Muscle layer of duodenum (tissue), 2 donors: Measurements from ENCODE around the gene FAM20A.
"Not testable (repeated sequence)": the region's sequence is repeated elsewhere in the genome, so short reads cannot be mapped to it uniquely, and the experiment has no call there.

Experiments
- H3K27ac ChIP-seq: one replicate; pipeline ENCODE4 v1.7.0; 2013; ENCODE audit warnings: mild to moderate bottlenecking, low read length
- H3K27me3 ChIP-seq: one replicate; pipeline ENCODE4 v1.7.0; 2013; ENCODE audit warnings: low read depth, mild to moderate bottlenecking, control low read depth, low read length
- H3K36me3 ChIP-seq, 2 donors: one replicate each; pipeline ENCODE4 v1.7.0; 2013; ENCODE audit warnings: low read length in 2 of 2, control low read depth in 1 of 2, mild to moderate bottlenecking in 1 of 2; ENCODE audit not compliant: insufficient read depth in 2 of 2, control insufficient read depth in 1 of 2
- H3K4me1 ChIP-seq, 2 donors: one replicate each; pipeline ENCODE4 v1.7.0; 2013; ENCODE audit warnings: low read length in 2 of 2, mild to moderate bottlenecking in 2 of 2, control low read depth in 1 of 2, moderate library complexity in 1 of 2; ENCODE audit not compliant: insufficient read depth in 2 of 2, control insufficient read depth in 1 of 2
- H3K4me3 ChIP-seq, 2 donors: one replicate each; pipeline ENCODE4 v1.7.0; 2013; ENCODE audit warnings: low read length in 2 of 2, low read depth in 1 of 2, mild to moderate bottlenecking in 1 of 2
- H3K9me3 ChIP-seq, 2 donors: one replicate each; pipeline ENCODE4 v1.7.0; 2013; ENCODE audit warnings: low read length in 2 of 2, control low read depth in 1 of 2, mild to moderate bottlenecking in 1 of 2; ENCODE audit not compliant: control insufficient read depth in 1 of 2
- donor health status: healthy.

FAM20A gene

GRCh38 chr17:68534695-68535088, 66.5 kb downstream of the FAM20A start:
- Histone ChIP-seq H3K27me3 (no peaks in the 10 kb centered on the region), H3K27ac (no peak overlapping the region), H3K36me3 (peaks cover 67 to 71% of the 10 kb centered on the region in 2 donors), H3K4me1 (no peaks in the 10 kb centered on the region), H3K9me3 (no peaks in the 10 kb centered on the region), H3K4me3 (no peak overlapping the region)

DNA sequence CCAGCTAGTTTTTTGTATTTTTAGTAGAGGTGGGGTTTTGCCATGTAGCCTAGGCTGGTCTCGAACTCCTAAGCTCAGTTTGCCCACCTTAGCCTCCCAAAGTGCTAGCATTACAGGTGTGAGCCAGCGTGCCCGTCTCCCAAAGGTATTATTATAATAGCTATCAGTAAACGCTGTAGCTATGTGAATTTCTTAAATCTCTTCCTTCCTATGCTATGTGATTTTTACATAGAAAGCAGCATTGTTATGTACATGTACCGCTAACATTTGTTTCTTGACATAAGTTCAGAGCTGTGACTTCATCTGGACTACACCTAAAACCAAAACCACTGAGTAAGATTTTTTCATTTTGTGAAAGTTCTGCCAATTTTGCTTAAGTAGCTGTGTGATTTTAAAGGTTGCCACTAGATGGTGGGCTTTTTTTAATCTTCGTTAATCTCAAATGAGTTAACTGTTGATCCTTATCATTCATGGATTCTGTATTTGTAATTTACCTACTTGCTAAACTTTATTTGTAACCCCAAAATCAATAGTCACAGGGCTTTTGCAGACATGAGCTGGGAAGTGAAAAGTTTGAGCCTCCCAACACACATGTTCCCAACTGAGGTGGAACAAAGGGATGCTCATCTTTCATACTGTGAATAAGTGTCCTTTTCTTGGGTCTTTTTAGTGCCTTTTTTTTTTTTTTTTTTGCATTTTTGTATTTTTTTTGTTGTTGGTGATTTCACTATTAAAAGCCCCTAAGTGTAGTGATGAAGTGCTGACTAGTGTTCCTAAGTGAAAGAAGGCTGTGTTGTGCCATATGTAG, 67.1 kb downstream of the FAM20A start:
- H3K27ac ChIP-seq = no peak overlapping the region
- peaks cover 73 to 77% of the 10 kb centered on the region in 2 donors for H3K36me3 ChIP-seq
- H3K4me3 ChIP-seq = no peak overlapping the region
- no peaks in the 10 kb centered on the region for H3K4me1 ChIP-seq
- H3K9me3 ChIP-seq = no peaks in the 10 kb centered on the region
- H3K27me3 ChIP-seq = no peaks in the 10 kb centered on the region

- H3K27me3 ChIP-seq = no peaks in the 10 kb centered on the region
- H3K4me3 ChIP-seq = no peak overlapping the region
- no peaks in the 10 kb centered on the region for H3K4me1 ChIP-seq
- H3K9me3 ChIP-seq = no peaks in the 10 kb centered on the region
- no peak overlapping the region for H3K27ac ChIP-seq
- H3K36me3 ChIP-seq = peaks cover 76 to 80% of the 10 kb centered on the region in 2 donors
These were observed 68.3 kb downstream of the FAM20A start for GRCh38 chr17:68532826-68533225.

GRCh38 chr17:68531252-68531651, 69.9 kb downstream of the FAM20A start:
- no peak overlapping the region for H3K4me3 ChIP-seq
- H3K36me3 ChIP-seq = peaks cover 74 to 84% of the 10 kb centered on the region in 2 donors
- no peak overlapping the region for H3K27ac ChIP-seq
- H3K4me1 ChIP-seq = no peaks in the 10 kb centered on the region
- H3K9me3 ChIP-seq = no peaks in the 10 kb centered on the region
- no peaks in the 10 kb centered on the region for H3K27me3 ChIP-seq

- Histone ChIP-seq H3K4me1 (no peaks in the 10 kb centered on the region), H3K27me3 (no peaks in the 10 kb centered on the region), H3K36me3 (peaks cover 75 to 77% of the 10 kb centered on the region in 2 donors), H3K27ac (no peak overlapping the region), H3K4me3 (no peak overlapping the region), H3K9me3 (no peaks in the 10 kb centered on the region)
These were observed 73.9 kb downstream of the FAM20A start for GRCh38 chr17:68527314-68527713.

- no peak overlapping the region for H3K4me3 ChIP-seq
- H3K9me3 ChIP-seq = no peaks in the 10 kb centered on the region
- H3K36me3 ChIP-seq = peaks cover 72 to 76% of the 10 kb centered on the region in 2 donors
- no peak overlapping the region for H3K27ac ChIP-seq
- no peaks in the 10 kb centered on the region for H3K4me1 ChIP-seq
- H3K27me3 ChIP-seq = no peaks in the 10 kb centered on the region
These were observed 74.6 kb downstream of the FAM20A start for GRCh38 chr17:68526548-68526947.

- H3K27me3 ChIP-seq = no peaks in the 10 kb centered on the region
- peaks cover 35 to 55% of the 10 kb centered on the region in 2 donors for H3K36me3 ChIP-seq
- peaks cover 0 to 10% of the 10 kb centered on the region in 2 donors for H3K4me1 ChIP-seq
- no peak overlapping the region for H3K27ac ChIP-seq
- H3K9me3 ChIP-seq = no peaks in the 10 kb centered on the region
- no peak overlapping the region for H3K4me3 ChIP-seq
These were observed 78.9 kb downstream of the FAM20A start for GRCh38 chr17:68522266-68522665.

- peaks cover 0 to 15% of the 10 kb centered on the region in 2 donors for H3K4me1 ChIP-seq
- H3K27me3 ChIP-seq = no peaks in the 10 kb centered on the region
- no peak overlapping the region for H3K4me3 ChIP-seq
- no peaks in the 10 kb centered on the region for H3K9me3 ChIP-seq
- peaks cover 23 to 48% of the 10 kb centered on the region in 2 donors for H3K36me3 ChIP-seq
- no peak overlapping the region for H3K27ac ChIP-seq
These were observed 81.3 kb downstream of the FAM20A start for GRCh38 chr17:68519911-68520310.

DNA sequence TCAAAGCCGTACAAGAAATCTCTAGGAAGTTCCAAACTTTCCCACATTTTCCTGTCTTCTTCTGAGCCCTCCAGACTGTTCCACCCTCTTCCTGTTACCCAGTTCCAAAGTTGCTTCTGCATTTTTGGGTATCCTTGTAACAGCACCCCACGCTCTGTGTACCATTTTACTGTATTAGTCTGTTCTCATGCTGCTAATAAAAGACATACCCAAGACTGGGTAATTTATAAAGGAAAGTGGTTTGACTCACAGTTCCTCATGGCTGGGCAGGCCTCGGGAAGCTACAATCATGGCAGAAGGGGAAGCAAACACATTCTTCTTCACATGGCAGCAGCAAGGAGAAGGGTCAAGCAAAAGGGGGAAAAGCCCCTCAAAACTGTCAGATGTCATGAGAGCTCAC, 82.1 kb downstream of the FAM20A start:
- not testable (repeated sequence) for H3K27ac ChIP-seq, H3K27me3 ChIP-seq, H3K4me3 ChIP-seq, H3K9me3 ChIP-seq
- peaks cover 0 to 24% of the 10 kb centered on the region in 2 donors for H3K4me1 ChIP-seq
- peaks cover 23 to 44% of the 10 kb centered on the region in 2 donors for H3K36me3 ChIP-seq

- Histone ChIP-seq H3K4me1 (peaks cover 0 to 27% of the 10 kb centered on the region in 2 donors), H3K27ac (no peak overlapping the region), H3K27me3 (no peaks in the 10 kb centered on the region), H3K36me3 (peaks cover 16 to 41% of the 10 kb centered on the region in 2 donors), H3K9me3 (no peaks in the 10 kb centered on the region), H3K4me3 (no peak overlapping the region)
These were observed 82.9 kb downstream of the FAM20A start for GRCh38 chr17:68518063-68518815.

- Histone ChIP-seq H3K4me1 (peaks cover 0 to 27% of the 10 kb centered on the region in 2 donors), H3K36me3 (peaks cover 10 to 45% of the 10 kb centered on the region in 2 donors)
- H3K27ac ChIP-seq, H3K27me3 ChIP-seq, H3K9me3 ChIP-seq, H3K4me3 ChIP-seq: not testable (repeated sequence)
These were observed 83.6 kb downstream of the FAM20A start for GRCh38 chr17:68517605-68518004.
